Measurements from ENCODE around the gene LIN28B. TPM values are rescaled to one million over a fixed set of nuclear protein-coding genes. Genes with fewer than 3 reads are reported as not detected.

LIN28B gene
- total and polyA plus RNA-seq, 4 donors: 2.8 TPM; not detected in 3

GRCh38 chr6:105028898-105029297 is 72.0 kb downstream of the LIN28B start:
- Histone ChIP-seq H3K4me1 (ENCODE audit: control insufficient read depth in 4 of 4, insufficient read depth in 4 of 4, low read length in 3 of 4) (no peaks in the 10 kb centered on the region), H3K27ac (ENCODE audit: low read depth in 1 of 2, low read length in 2 of 2) (no peak overlapping the region), H3K9ac (ENCODE audit: low read depth in 1 of 2, low read length in 2 of 2) (no peak overlapping the region), H3K27me3 (ENCODE audit: control insufficient read depth in 4 of 4, insufficient read depth in 4 of 4, low read length in 3 of 4) (no peaks in the 10 kb centered on the region), H3K9me3 (ENCODE audit: control insufficient read depth in 4 of 4, low read length in 3 of 4) (no peaks in the 10 kb centered on the region), H3K36me3 (ENCODE audit: control insufficient read depth in 4 of 4, insufficient read depth in 3 of 4, low read depth in 1 of 4, low read length in 3 of 4) (no peaks in the 10 kb centered on the region), H3K4me3 (ENCODE audit: low read depth in 1 of 3, low read length in 3 of 3) (no peak overlapping the region)
- TF ChIP-seq RXRA (IDR thresholded peaks at IDR 0.05): no peak
- no peak for TF ChIP-seq HNF4A (conservative IDR thresholded peaks at IDR 0.05)
- no peak for TF ChIP-seq EGR1 (IDR thresholded peaks at IDR 0.05; ENCODE audit: low read depth in 2 of 2)
- TF ChIP-seq SP1 (IDR thresholded peaks at IDR 0.05): no peak
- TF ChIP-seq NR2F2 (IDR thresholded peaks at IDR 0.05): no peak
- no peak for TF ChIP-seq MAX (IDR thresholded peaks at IDR 0.05)
- no peak for TF ChIP-seq JUND (IDR thresholded peaks at IDR 0.05)
- TF ChIP-seq YY1 (IDR thresholded peaks at IDR 0.05): no peak
- TF ChIP-seq TAF1 (conservative IDR thresholded peaks at IDR 0.05): no peak
- TF ChIP-seq, protein P1, sequence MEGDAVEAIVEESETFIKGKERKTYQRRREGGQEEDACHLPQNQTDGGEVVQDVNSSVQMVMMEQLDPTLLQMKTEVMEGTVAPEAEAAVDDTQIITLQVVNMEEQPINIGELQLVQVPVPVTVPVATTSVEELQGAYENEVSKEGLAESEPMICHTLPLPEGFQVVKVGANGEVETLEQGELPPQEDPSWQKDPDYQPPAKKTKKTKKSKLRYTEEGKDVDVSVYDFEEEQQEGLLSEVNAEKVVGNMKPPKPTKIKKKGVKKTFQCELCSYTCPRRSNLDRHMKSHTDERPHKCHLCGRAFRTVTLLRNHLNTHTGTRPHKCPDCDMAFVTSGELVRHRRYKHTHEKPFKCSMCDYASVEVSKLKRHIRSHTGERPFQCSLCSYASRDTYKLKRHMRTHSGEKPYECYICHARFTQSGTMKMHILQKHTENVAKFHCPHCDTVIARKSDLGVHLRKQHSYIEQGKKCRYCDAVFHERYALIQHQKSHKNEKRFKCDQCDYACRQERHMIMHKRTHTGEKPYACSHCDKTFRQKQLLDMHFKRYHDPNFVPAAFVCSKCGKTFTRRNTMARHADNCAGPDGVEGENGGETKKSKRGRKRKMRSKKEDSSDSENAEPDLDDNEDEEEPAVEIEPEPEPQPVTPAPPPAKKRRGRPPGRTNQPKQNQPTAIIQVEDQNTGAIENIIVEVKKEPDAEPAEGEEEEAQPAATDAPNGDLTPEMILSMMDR (IDR thresholded peaks at IDR 0.05; ENCODE audit: low read depth, low read length, missing input control): no peak
- TF ChIP-seq FOXA2 (IDR thresholded peaks at IDR 0.05): no peak
- no peak for TF ChIP-seq FOXA1 (IDR thresholded peaks at IDR 0.05)
- no peak for TF ChIP-seq HNF4G (IDR thresholded peaks at IDR 0.05)
- no peak for TF ChIP-seq ATF3 (IDR thresholded peaks at IDR 0.05)
- TF ChIP-seq RAD21 (IDR thresholded peaks at IDR 0.05): no peak
- TF ChIP-seq GABPA (IDR thresholded peaks at IDR 0.05 in 1 of 2, conservative IDR thresholded peaks at IDR 0.05 in 1 of 2): no peak
- TF ChIP-seq ZBTB33 (IDR thresholded peaks at IDR 0.05): no peak
- WGBS: 80% methylated on average over 4 of the region's 4 CpGs
- DNase-seq (ENCODE audit: low spot score): no peak

DNA sequence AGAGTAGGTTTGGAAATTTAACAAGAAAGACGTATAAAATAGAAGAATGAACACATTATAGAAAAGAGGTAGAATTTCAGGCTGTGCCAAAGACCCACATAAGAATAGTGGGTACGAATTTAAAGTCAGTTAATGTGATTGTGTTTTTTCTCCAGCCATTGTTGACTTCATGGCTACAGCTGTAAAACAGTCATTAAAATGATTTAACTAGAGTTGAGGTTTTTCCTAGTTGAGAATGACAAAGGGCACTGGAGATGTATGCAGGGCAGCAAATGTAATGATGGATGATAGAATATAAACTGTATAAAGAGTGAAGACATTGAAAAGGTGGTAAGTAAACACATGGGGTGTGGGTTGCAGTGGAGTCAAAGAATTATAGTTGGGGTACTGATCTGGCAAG is 72.7 kb downstream of the LIN28B start:
- H3K27ac ChIP-seq (ENCODE audit: low read depth in 1 of 2, low read length in 2 of 2): no peak overlapping the region
- no peaks in the 10 kb centered on the region for H3K4me1 ChIP-seq (ENCODE audit: control insufficient read depth in 4 of 4, insufficient read depth in 4 of 4, low read length in 3 of 4)
- no peaks in the 10 kb centered on the region for H3K36me3 ChIP-seq (ENCODE audit: control insufficient read depth in 4 of 4, insufficient read depth in 3 of 4, low read depth in 1 of 4, low read length in 3 of 4)
- H3K9ac ChIP-seq (ENCODE audit: low read depth in 1 of 2, low read length in 2 of 2): no peak overlapping the region
- H3K27me3 ChIP-seq (ENCODE audit: control insufficient read depth in 4 of 4, insufficient read depth in 4 of 4, low read length in 3 of 4): no peaks in the 10 kb centered on the region
- H3K9me3 ChIP-seq (ENCODE audit: control insufficient read depth in 4 of 4, low read length in 3 of 4): no peaks in the 10 kb centered on the region
- no peak overlapping the region for H3K4me3 ChIP-seq (ENCODE audit: low read depth in 1 of 3, low read length in 3 of 3)
- WGBS: 74% methylated on average over 2 of the region's 2 CpGs
- no peak for DNase-seq (ENCODE audit: low spot score)
- TF ChIP-seq HNF4G (IDR thresholded peaks at IDR 0.05) (no peak), RXRA (IDR thresholded peaks at IDR 0.05) (no peak), TAF1 (conservative IDR thresholded peaks at IDR 0.05) (no peak), FOXA1 (IDR thresholded peaks at IDR 0.05) (no peak), YY1 (IDR thresholded peaks at IDR 0.05) (no peak), RAD21 (IDR thresholded peaks at IDR 0.05) (no peak), JUND (IDR thresholded peaks at IDR 0.05) (no peak), FOXA2 (IDR thresholded peaks at IDR 0.05) (no peak), EGR1 (IDR thresholded peaks at IDR 0.05; ENCODE audit: low read depth in 2 of 2) (no peak), ZBTB33 (IDR thresholded peaks at IDR 0.05) (no peak), NR2F2 (IDR thresholded peaks at IDR 0.05) (no peak), SP1 (IDR thresholded peaks at IDR 0.05) (no peak), GABPA (IDR thresholded peaks at IDR 0.05 in 1 of 2, conservative IDR thresholded peaks at IDR 0.05 in 1 of 2) (no peak), HNF4A (conservative IDR thresholded peaks at IDR 0.05) (no peak), MAX (IDR thresholded peaks at IDR 0.05) (no peak), REST (IDR thresholded peaks at IDR 0.05) (no peak), ATF3 (IDR thresholded peaks at IDR 0.05) (no peak)
